Breast epithelium (tissue), 4 donors: ENCODE data around the gene EMILIN3. TPM values are rescaled to one million over a fixed set of nuclear protein-coding genes. Genes with fewer than 3 reads are reported as not detected.

Experiments
- DNase-seq, 2 donors: peaks; one replicate each; pipeline ENCODE4 v3.0.0-alpha.2; 2019; ENCODE audit warnings: low spot score in 2 of 2
- H3K27ac ChIP-seq, 2 donors: fragments of 200-600 bp; sonication (generic) in 1 of 2; one replicate each; pipeline ENCODE4 v1.5.1; 2016 to 2019; ENCODE audit warnings: mild to moderate bottlenecking in 1 of 2
- H3K27me3 ChIP-seq, 2 donors: fragments of 200-600 bp; sonication (generic) in 1 of 2; one replicate each; pipeline versions ENCODE4 v1.5.1 to v1.6.0; 2017 to 2019; ENCODE audit warnings: control low read depth in 1 of 2, mild to moderate bottlenecking in 1 of 2
- H3K36me3 ChIP-seq: fragments of 200-600 bp; one replicate; pipeline ENCODE4 v1.5.1; 2019
- H3K4me1 ChIP-seq, 2 donors: fragments of 200-600 bp; sonication (generic); one replicate each; pipeline ENCODE4 v1.5.1; 2016 to 2019; ENCODE audit warnings: control low read depth in 1 of 2
- H3K4me3 ChIP-seq, 3 donors: fragments of 200-600 bp; sonication (generic); 1 replicate in 2 of 3; 2 replicates in 1 of 3; pipeline ENCODE4 v1.5.1; 2016 to 2019; ENCODE audit warnings: mild to moderate bottlenecking in 3 of 3, moderate library complexity in 2 of 3
- H3K9me3 ChIP-seq, 2 donors: fragments of 200-600 bp; sonication (generic) in 1 of 2; one replicate each; pipeline ENCODE4 v1.5.1; 2016 to 2019; ENCODE audit warnings: control low read depth in 1 of 2
- POLR2A ChIP-seq: fragments of 450-650 bp; IDR thresholded peaks from one replicate; pipeline ENCODE4 v1.6.1; 2016; ENCODE audit warnings: antibody characterized with exemption, mild to moderate bottlenecking, moderate library complexity
- POLR2AphosphoS5 ChIP-seq, 3 donors: sonication (generic); formaldehyde crosslinking; IDR thresholded peaks; one replicate each; pipeline ENCODE4 v1.6.1; 2017; ENCODE audit warnings: antibody characterized with exemption in 3 of 3
- intact Hi-C: fragments of 100-400 bp; cut with DNase I; formaldehyde crosslinking; loops from one replicate; pipeline ENCODE4 v1.15.1; 2023; ENCODE audit warnings: low total_unique reads
- total RNA-seq, 3 donors: library from RNA; depleted of rRNA; stranded (reverse); fragments of >200 nt; gene quantifications; one replicate each; pipeline ENCODE4 v1.1.0, GENCODE V29; 2016
- TF ChIP-seq, protein P1 (sequence below), 3 donors: fragments of 450-650 bp; IDR thresholded peaks; one replicate each; pipeline ENCODE4 v1.5.1; 2016 to 2017; ENCODE audit warnings: antibody characterized with exemption in 3 of 3, mild to moderate bottlenecking in 3 of 3, moderate library complexity in 3 of 3

The EMILIN3 gene, protein sequence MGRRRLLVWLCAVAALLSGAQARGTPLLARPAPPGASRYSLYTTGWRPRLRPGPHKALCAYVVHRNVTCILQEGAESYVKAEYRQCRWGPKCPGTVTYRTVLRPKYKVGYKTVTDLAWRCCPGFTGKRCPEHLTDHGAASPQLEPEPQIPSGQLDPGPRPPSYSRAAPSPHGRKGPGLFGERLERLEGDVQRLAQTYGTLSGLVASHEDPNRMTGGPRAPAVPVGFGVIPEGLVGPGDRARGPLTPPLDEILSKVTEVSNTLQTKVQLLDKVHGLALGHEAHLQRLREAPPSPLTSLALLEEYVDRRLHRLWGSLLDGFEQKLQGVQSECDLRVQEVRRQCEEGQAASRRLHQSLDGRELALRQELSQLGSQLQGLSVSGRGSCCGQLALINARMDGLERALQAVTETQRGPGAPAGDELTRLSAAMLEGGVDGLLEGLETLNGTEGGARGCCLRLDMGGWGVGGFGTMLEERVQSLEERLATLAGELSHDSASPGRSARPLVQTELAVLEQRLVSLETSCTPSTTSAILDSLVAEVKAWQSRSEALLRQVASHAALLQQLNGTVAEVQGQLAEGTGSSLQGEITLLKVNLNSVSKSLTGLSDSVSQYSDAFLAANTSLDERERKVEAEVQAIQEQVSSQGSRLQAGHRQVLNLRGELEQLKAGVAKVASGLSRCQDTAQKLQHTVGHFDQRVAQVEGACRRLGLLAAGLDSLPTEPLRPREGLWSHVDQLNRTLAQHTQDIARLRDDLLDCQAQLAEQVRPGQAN
- 1 to 10 TPM in 2 of 3 donors, under 1 TPM in 1; 0.32 to 7.5 (median 1.3) TPM for total RNA-seq

DNA sequence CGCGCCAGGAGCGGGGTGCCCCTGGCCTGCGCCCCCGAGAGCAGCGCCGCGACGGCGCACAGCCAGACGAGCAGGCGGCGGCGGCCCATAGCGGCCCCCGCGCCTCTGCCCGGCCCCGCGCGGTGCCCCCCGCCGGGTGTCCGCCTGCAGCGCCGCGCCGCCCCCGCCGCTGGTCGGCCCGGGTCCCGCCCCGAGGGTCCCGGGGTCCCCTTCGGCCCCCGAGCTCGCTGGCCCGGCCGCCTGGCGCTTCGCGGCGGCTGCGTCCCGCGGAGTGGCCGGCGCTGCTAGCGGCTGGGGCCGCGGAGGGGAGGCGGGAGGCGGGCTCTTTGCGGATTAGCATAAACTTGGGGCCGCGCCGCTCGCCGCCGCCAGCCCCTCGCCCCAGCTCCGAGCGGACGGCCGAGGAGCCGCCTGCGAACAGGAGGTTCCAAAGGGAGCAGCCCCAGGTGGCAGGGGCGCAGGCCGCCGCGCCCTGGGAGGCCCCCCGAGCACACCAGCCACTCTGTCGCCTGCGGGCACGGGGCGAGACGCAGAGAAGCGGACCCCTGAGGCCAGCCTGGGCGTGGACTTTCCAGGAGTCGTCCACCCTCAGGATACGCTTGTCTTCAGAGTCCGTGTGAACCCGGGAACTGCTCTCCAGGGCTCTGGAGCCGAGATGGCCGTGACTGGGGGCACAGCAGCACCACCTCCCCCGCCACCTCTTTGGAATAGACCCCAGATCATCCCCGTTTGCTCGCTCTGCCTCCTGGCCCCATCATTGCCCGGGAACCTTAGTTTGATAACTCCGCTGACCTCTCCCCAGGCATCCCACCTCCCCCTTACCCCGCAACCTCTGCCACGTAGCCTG lies at the start of gene EMILIN3:
EMILIN3 (minus strand) TSS at position 273 of the 847 bp plus-strand sequence; CDS start at position 89, 184 bp downstream.
- H3K9me3 ChIP-seq: peaks cover 4 to 7% of the 10 kb centered on the region in 2 donors
- H3K36me3 ChIP-seq: no peaks in the 10 kb centered on the region
- peak within 1 kb of the TSS; percentile 21 to 74 (median 53) for H3K4me3 ChIP-seq
- peaks cover 3 to 22% of the 10 kb centered on the region in 2 donors for H3K27me3 ChIP-seq
- TF ChIP-seq, protein P1, sequence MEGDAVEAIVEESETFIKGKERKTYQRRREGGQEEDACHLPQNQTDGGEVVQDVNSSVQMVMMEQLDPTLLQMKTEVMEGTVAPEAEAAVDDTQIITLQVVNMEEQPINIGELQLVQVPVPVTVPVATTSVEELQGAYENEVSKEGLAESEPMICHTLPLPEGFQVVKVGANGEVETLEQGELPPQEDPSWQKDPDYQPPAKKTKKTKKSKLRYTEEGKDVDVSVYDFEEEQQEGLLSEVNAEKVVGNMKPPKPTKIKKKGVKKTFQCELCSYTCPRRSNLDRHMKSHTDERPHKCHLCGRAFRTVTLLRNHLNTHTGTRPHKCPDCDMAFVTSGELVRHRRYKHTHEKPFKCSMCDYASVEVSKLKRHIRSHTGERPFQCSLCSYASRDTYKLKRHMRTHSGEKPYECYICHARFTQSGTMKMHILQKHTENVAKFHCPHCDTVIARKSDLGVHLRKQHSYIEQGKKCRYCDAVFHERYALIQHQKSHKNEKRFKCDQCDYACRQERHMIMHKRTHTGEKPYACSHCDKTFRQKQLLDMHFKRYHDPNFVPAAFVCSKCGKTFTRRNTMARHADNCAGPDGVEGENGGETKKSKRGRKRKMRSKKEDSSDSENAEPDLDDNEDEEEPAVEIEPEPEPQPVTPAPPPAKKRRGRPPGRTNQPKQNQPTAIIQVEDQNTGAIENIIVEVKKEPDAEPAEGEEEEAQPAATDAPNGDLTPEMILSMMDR (IDR thresholded peaks at IDR 0.05): no peak
- TF ChIP-seq POLR2AphosphoS5 (IDR thresholded peaks at IDR 0.05) (no peak), POLR2A (no peak)
- H3K27ac ChIP-seq: no peak within 1 kb of the TSS
- no peak for DNase-seq
- intact Hi-C loops: no loop called here
- no peaks in the 10 kb centered on the region for H3K4me1 ChIP-seq

DNA sequence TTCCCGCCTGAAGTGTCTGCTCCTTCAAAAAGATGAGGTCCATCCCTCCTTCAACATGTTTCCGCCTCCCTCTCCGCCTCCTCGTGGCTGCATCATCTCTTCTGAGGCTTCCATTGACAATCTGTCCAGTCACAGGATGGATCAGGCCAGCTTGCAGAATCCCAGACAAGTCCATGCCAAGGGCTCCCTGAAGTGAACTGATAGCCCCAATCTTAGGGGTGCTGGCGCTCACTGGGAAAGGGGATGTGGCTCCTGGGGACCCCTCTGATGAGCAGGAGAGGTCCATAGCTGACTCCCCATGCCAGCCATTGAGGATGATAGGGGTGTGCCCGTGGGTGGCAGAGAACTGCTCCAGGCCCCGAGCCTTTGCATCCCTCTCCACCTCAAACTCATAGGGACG lies 48.6 kb upstream of the EMILIN3 start:
- Histone ChIP-seq H3K36me3 (no peaks in the 10 kb centered on the region), H3K27ac (no peak overlapping the region), H3K4me3 (no peak overlapping the region), H3K9me3 (no peaks in the 10 kb centered on the region), H3K27me3 (no peaks in the 10 kb centered on the region), H3K4me1 (peaks cover 0 to 4% of the 10 kb centered on the region in 2 donors)
- intact Hi-C loops: loop anchor here (10.0 kb wide), 1 partner anchor 70 kb away; the partner anchor contains the start of gene LPIN3
- TF ChIP-seq POLR2A (no peak), POLR2AphosphoS5 (IDR thresholded peaks at IDR 0.05) (no peak)
- TF ChIP-seq, protein P1 (IDR thresholded peaks at IDR 0.05): no peak
- DNase-seq: no peak

DNA sequence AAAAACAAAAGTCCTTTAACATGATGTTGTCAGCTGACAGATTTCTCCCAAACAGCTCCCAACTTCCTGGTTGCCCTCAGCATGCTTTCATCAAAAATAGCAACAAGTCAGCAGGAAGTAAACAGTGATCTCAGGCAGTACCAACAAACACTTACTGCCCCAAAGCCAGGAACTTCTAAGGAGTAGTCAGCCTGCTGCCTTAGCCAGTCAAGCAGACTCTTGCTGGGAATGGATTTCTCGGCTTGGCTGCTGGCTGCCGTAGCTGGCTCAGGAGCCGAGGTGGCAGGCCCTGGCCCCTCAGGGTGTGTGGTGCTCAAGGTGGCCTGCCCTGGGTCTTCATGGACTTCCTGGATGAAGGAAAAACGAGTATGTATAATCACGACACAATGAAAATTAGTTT lies 46.6 kb upstream of the EMILIN3 start:
- H3K4me3 ChIP-seq: no peak overlapping the region
- no peaks in the 10 kb centered on the region for H3K27me3 ChIP-seq
- H3K4me1 ChIP-seq: peaks cover 3 to 12% of the 10 kb centered on the region in 2 donors
- DNase-seq: no peak
- TF ChIP-seq, protein P1 (IDR thresholded peaks at IDR 0.05): no peak
- TF ChIP-seq POLR2A (no peak), POLR2AphosphoS5 (IDR thresholded peaks at IDR 0.05) (no peak)
- intact Hi-C loops: loop anchor here (10.0 kb wide), 1 partner anchor 68 kb away; the partner anchor contains the start of gene LPIN3
- no peaks in the 10 kb centered on the region for H3K36me3 ChIP-seq
- H3K9me3 ChIP-seq: no peaks in the 10 kb centered on the region
- peak overlapping the region; percentile 34 to 70 for H3K27ac ChIP-seq

DNA sequence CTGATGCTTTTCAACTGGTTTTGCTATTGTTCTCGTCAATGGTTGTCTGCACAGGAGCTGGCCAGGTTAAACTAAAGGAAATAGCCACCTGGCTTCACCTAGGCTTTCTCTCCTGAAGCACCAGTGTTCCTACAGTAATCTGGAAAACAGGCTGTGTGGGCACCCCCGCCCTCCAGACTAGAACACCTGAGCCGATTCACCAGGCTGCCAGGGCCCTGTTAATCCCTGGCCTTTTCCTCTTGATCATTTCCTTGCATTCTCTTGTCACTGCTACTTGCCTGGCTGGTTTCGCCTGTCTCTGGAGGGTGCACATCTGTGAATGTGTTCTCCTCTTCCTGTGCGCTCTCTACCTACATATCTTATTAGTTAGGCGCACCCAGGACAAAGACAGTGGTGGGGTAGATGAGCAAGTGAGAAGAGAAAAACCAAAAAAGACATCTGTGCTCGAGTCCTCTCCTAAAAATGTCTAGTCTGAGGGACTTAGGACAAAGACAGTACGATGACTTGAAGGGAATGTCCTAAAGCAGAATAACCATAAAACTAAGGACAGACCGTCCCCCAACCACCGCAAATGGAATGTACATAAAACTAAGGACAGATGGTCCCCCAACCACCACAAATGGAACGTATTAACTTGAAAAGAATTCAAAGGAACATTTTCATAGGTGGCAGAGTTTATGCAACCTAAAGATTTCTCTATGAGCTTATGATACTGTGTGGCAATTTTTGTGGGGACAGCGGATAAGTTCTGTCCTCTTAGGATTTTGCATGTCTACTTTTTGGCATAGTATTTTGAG lies 45.9 kb upstream of the EMILIN3 start:
- Histone ChIP-seq H3K27me3 (no peaks in the 10 kb centered on the region), H3K27ac (peak overlapping the region; percentile 57 to 70), H3K9me3 (no peaks in the 10 kb centered on the region), H3K4me3 (no peak overlapping the region), H3K36me3 (no peaks in the 10 kb centered on the region), H3K4me1 (peaks cover 3 to 12% of the 10 kb centered on the region in 2 donors)
- DNase-seq: no peak
- intact Hi-C loops: loop anchor here (10.0 kb wide), 1 partner anchor 68 kb away; the partner anchor contains the start of gene LPIN3
- TF ChIP-seq, protein P1 (IDR thresholded peaks at IDR 0.05): no peak
- no peak for TF ChIP-seq POLR2A
- no peak for TF ChIP-seq POLR2AphosphoS5 (IDR thresholded peaks at IDR 0.05)
